Placental pericyte (primary cell): ENCODE data around the gene SLC9C1. TPM values are rescaled to one million over a fixed set of nuclear protein-coding genes. Genes with fewer than 3 reads are reported as not detected.

Source experiments
- small RNA-seq: library from RNA; depleted of rRNA; stranded (forward); fragments of <200 nt; gene quantifications from one replicate; pipeline ENCODE3, GENCODE V24; 2012; ENCODE audit warnings: low replicate concordance
- total RNA-seq: library from RNA; depleted of rRNA; stranded (reverse); fragments of >200 nt; gene quantifications from 2 replicates; pipeline ENCODE4 v1.2.3, GENCODE V29; 2012

SLC9C1 gene
- not detected in 2 replicates for total RNA-seq

DNA sequence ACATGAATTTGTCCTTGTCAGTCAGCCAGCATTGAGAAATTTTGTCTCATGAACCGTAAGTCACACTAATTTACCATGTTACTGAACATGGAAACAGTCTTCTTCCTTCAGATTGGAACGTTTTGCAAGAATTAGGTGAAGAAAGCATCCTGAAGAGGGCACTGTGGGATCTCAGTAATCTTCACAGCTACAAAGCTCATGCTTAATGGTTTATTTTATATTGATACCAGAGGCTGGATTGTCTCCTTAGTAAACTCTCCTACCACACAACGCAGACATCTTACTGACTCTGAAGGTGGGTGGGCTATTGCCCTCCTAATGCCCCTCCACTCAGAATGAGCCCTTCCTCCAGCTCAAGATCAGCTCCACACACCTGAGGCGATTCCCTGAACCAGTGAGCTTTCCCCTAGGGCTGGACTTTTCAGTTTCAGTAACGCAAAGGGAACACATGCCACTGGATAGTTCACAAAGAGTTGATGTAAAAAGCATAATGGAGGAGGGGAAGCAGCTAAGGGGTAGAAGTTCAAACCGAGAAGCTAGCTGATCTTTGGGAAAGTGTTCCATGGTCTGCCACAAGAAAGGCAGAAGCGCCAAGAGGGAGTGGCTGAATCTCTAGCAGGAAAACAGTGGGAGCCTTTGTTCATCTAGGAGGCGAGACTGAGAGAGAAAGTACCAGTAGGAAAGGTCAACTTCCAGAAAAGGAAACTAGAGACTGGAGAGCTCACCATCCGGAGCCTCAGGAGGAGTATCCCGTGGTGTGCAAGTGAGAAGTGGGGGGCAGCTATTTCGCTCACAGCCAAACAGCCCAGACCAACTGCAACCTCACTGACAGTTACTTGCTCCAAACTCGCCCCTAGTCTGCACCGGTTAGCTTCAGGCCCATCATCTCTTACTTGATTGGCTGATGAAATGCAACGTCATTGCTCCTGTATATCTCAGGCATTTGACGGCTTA is at the start of gene SLC9C1:
TSS of gene SLC9C1 (minus strand) at position 849 of the 954 bp plus-strand sequence. CDS start 7,425 bp downstream, outside the sequence.

DNA sequence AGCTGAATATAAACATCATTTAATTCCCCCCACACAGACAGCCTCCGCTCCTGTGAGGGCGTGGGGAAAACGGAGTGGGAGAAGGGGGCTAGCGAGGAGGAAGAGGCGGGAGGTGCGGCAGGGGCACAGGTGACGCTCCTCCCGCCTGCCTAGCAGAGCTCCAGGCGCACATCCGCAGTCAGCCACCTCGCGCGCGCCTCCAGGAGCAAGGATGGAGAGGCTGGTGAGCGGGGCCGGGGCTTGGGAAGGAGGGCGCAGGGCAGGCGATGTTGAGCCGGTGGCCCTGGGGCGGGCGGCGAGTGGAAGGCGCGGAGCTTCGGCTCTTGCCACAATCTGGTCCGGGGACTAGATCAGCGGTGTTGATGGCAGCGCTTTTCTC is 39.0 kb upstream of the SLC9C1 start, which contains the start of gene CD200:
TSS of gene CD200 (plus strand) at position 155 of the 379 bp plus-strand sequence. CDS start at position 212, 57 bp downstream.

DNA sequence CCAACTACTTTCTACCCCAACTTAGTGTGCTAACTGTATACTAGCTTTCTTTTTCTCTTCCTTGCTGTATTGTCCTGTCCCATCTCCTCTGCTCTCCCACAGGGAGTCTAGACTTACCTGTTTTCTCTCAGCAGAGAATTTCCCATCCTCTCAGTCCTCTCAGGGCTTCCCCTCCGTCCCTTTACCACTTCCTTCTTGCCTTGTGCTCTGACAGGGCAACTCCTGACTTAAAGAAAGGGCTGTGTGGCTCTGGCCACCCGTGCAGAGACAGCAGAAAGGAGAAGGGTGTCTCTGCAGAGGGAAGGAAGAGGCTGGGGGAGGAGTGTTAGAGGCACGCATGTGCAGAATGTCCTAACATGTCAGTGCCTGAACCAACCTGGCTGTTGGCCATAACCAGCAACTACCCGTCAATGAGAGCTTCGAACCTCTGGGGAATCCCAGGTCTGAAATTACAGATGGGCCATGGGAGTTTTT is 161.0 kb downstream of the SLC9C1 start, which contains the start of gene GCSAM:
TSS of gene GCSAM (minus strand) at position 274 of the 474 bp plus-strand sequence. CDS start at position 146, 128 bp downstream.

Small RNA genes lying within 50 kb of the gene (small RNA-seq; reads per million reads assigned to genes)
- gene MIR567: not detected

Other genes with a start within 250 kb of the SLC9C1 start
- gene C3orf52, start 207.8 kb downstream of the SLC9C1 start, total RNA-seq: 11.6 and 18.0 TPM in 2 replicates
- not detected in 2 replicates for gene GCSAM, start 161.0 kb downstream of the SLC9C1 start, total RNA-seq
- gene CD200, start 38.9 kb upstream of the SLC9C1 start, total RNA-seq: 3.7 and 4.6 TPM in 2 replicates
- not detected in 2 replicates for gene BTLA, start 205.3 kb upstream of the SLC9C1 start, total RNA-seq